Suprapubic skin (tissue), 4 donors: ENCODE results near the gene PRKACB.

Experiments
- CTCF ChIP-seq, 2 donors: fragments of 200-600 bp in 1 of 2; fragments of 450-650 bp in 1 of 2; sonication (generic) in 1 of 2; IDR thresholded peaks; one replicate each; pipeline ENCODE4 v1.5.1; 2016 to 2019; ENCODE audit warnings: antibody characterized with exemption in 2 of 2, mild to moderate bottlenecking in 1 of 2, moderate library complexity in 1 of 2
- EP300 ChIP-seq: sonication (generic); formaldehyde crosslinking; IDR thresholded peaks from one replicate; pipeline ENCODE4 v1.6.1; 2017; ENCODE audit warnings: antibody characterized with exemption
- POLR2A ChIP-seq, 2 donors: fragments of 450-650 bp; IDR thresholded peaks; one replicate each; pipeline ENCODE4 v1.6.1; 2017; ENCODE audit warnings: antibody characterized with exemption in 2 of 2, mild to moderate bottlenecking in 2 of 2, moderate library complexity in 2 of 2
- POLR2AphosphoS5 ChIP-seq, 3 donors: sonication (generic); formaldehyde crosslinking; IDR thresholded peaks; one replicate each; pipeline ENCODE4 v1.6.1; 2017; ENCODE audit warnings: antibody characterized with exemption in 3 of 3

- TF ChIP-seq POLR2AphosphoS5 (IDR thresholded peaks at IDR 0.05) (no peak), POLR2A (IDR thresholded peaks at IDR 0.05) (no peak), CTCF (IDR thresholded peaks at IDR 0.05) (no peak), EP300 (no peak)
Observed at GRCh38 chr1:84265867-84266266, 121.8 kb downstream of the PRKACB start.
